HEK293T (cell line): ENCODE measurements around the gene UGT1A4.

Experiments
- ARNT ChIP-seq: fragments of 450-650 bp; IDR thresholded peaks from 2 replicates; pipeline ENCODE4 v1.6.1; 2017; ENCODE audit warnings: mild to moderate bottlenecking
- BHLHE40 ChIP-seq: fragments of 450-650 bp; IDR thresholded peaks from 2 replicates; pipeline ENCODE4 v1.6.1; 2016; ENCODE audit warnings: mild to moderate bottlenecking, moderate library complexity, borderline replicate concordance
- ELF4 ChIP-seq: fragments of 450-650 bp; IDR thresholded peaks from 2 replicates; pipeline ENCODE4 v1.6.1; 2017; ENCODE audit warnings: antibody characterized with exemption
- FOXM1 ChIP-seq: fragments of 450-650 bp; IDR thresholded peaks from 2 replicates; pipeline ENCODE4 v1.6.1; 2017; ENCODE audit warnings: mild to moderate bottlenecking, borderline replicate concordance
- HDGF ChIP-seq: fragments of 450-650 bp; IDR thresholded peaks from 2 replicates; pipeline ENCODE4 v1.6.1; 2017; ENCODE audit warnings: antibody characterized with exemption, borderline replicate concordance
- SP1 ChIP-seq: fragments of 450-650 bp; IDR thresholded peaks from 2 replicates; pipeline ENCODE4 v1.6.1; 2017
- SUZ12 ChIP-seq: fragments of 450-650 bp; IDR thresholded peaks from 2 replicates; pipeline ENCODE4 v1.6.1; 2016; ENCODE audit warnings: mild to moderate bottlenecking
- TARDBP ChIP-seq: fragments of 450-650 bp; IDR thresholded peaks from 2 replicates; pipeline ENCODE4 v1.6.1; 2016
- ZNF384 ChIP-seq: fragments of 450-650 bp; IDR thresholded peaks from 2 replicates; pipeline ENCODE4 v1.6.1; 2016
- TF ChIP-seq, protein P1 (sequence below): fragments of 450-650 bp; IDR thresholded peaks from 2 replicates; pipeline ENCODE4 v1.6.1; 2016

DNA sequence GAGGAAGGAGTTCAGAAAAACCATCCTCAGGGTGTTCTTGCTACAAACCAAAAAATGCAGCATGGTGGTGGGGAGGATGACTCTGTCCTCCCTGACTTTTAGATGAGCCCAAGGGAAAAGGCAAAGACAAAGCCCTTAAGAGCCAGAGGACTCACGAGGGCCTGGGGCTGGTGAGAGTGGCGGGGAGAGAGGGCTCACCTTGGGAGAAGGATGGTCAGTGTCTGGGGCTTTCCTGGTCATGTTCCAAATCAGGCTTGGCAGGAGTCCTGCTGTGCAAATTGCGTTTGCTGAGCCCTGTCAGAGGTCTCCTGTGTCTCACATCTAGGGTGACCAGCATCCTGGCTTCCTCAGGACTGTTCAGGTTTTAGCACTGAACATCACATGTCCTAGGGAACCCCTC is 46.2 kb downstream of the UGT1A4 start:
- TF ChIP-seq SUZ12 (no peak), BHLHE40 (no peak), FOXM1 (no peak), HDGF (no peak), SP1 (no peak), ARNT (no peak), ZNF384 (no peak), ELF4 (no peak), TARDBP (no peak)
- TF ChIP-seq, protein P1, sequence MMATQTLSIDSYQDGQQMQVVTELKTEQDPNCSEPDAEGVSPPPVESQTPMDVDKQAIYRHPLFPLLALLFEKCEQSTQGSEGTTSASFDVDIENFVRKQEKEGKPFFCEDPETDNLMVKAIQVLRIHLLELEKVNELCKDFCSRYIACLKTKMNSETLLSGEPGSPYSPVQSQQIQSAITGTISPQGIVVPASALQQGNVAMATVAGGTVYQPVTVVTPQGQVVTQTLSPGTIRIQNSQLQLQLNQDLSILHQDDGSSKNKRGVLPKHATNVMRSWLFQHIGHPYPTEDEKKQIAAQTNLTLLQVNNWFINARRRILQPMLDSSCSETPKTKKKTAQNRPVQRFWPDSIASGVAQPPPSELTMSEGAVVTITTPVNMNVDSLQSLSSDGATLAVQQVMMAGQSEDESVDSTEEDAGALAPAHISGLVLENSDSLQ, result no peak
